ENCODE measurements around the gene IGF2BP2.
"Not testable (repeated sequence)": the region's sequence is repeated elsewhere in the genome, so short reads cannot be mapped to it uniquely, and the experiment has no call there.

The IGF2BP2 gene

DNA sequence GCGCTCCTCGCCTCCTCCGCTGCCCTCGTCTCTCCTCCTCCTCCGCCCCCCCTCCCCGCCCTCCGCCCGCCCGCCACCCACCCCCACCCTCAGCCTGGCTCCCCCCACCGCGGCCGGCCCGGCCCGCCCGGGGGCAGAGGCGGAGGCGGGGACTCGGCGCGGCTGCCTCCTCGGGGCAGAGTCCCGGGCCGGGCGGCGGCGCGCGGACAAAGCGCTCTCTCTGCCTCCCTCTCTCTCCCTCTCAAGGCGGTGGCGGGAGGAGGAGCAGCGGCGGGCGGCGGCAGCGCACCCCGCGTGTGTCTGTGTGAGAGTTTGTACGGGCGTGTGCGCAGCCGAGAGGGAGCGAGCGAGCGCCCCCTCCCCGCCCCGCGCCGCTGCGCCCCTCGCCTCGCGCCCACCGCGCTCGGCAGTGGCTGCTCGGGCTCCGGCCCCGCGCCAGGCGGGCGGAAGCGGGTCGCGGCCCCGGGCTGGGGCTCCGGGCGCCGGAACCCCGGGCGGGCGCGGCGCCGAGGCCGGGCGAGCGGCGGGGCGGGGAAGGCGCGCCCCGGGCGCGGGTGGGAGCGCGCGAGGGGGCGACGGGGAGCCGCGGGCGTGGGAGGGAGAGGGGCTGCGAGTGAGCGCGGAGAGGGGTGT lies at the start of gene IGF2BP2:
TSS of gene IGF2BP2 (minus strand) at position 37 of the 633 bp plus-strand sequence. CDS start 82 bp downstream, outside the sequence.
- peak; percentile 79 for DNase-seq (ENCODE audit: low spot score)

DNA sequence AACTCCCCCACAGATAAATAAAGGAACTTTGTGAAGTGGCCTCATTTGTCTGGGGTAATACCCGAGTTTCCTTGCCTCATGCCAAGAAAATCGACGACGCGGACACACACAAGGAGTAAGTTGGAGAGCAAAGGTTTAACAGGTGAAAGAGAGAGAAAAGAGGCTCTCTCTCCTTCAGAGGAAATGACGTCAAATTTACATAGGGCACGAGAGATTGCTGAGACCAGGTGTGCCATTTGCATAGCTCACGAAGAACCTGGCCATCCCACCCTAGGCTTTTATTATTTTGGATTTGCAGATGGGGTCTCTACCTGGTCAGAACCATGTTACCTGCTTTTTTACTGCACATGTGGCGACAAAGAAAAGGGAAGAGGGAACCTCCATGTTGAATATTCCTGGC lies 49.3 kb upstream of the IGF2BP2 start:
- no peak for DNase-seq (ENCODE audit: low spot score)

DNA sequence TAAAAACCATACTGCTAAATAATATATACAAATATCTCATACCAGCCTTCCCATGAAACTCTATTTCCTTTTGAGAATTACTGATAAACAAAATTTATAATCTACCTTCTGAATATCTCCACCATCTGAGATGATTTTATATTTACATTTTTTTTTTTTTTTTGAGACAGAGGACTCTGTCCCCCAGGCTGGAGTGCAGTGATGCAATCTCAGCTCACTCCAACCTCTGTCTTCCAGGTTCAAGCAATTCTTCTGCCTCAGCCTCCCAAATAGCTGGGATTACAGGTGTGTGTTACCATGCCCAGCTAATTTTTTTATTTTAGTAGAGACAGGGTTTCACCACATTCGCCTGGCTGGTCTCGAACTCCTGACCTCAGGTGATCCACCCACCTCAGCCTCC lies 42.8 kb upstream of the IGF2BP2 start:
- DNase-seq (ENCODE audit: low spot score): no peak

DNA sequence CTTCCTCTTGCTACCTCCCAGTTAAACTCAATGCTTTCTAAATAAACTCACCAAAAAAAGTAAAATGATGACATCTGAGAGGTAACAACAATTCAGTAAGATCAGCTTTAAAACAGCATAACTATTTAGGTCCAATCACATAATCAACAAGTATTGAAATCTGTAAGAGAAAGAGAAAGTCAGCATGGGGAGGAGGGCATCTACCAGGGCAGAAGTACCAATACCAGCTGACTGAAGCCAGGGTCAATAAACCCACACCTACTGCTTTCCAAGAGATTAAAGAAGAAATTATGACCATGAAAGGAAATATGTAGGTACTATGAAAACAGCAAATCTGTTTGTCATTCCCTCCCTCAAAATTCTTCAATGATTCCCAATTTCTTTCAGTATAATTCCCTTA lies 42.2 kb upstream of the IGF2BP2 start:
- no peak for DNase-seq (ENCODE audit: low spot score)

DNA sequence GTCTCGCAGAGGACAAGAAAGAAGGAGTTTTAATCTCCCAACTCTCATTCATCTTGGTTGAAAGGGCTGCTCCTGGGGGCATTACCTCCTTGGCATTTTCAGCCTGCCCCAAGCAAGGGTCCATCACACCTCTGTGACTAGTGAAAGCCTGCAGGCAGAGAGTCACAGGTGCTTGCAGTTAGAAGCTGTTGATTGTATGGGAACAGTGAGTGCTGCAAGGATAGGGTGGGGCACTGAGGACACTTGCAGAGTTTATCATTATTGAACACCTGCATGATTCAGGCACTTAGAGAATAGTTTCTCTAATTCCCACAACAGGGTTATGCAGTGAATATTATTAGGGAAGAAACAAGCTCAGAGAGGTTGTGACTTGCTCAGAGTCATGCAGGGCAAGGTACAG lies 41.7 kb upstream of the IGF2BP2 start:
- DNase-seq (ENCODE audit: low spot score): no peak

DNA sequence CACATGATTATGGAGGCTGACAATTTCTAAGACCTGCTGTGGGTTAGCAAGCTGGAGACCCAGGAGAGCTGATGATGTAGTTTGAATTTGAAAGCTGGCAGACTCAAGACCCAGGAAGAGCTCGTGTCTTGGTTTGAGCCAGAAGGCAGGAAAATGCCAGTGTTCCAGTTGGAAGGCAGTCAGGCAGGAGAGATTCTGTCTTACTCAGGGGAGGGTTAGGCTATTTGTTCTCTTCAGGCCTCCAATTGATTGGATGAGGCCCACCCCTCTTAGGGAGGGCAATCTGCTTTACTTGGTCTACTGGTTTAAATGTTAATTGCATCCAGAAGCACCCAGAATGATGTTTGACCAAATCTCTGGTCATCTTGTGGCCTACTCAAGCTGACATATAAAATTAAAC lies 40.4 kb upstream of the IGF2BP2 start:
- no peak for DNase-seq (ENCODE audit: low spot score)

DNA sequence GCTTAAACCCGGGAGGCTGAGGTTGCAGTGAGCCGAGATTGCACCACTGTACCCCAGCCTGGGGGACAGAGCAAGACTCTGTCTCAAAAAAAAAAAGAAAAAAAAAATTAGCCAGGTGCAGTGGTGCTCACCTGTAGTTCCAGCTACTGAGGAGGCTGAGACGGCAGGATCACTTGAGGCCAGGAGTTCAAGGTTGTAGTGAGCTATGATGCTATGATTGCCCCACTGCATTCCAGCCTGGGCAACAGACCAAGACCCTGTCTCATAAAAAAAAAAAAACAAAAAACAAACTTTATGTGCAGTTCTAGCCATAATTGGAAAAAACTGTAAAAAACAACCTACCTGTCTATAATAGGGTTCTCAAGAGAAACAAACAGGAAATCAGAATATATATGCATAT lies 39.9 kb upstream of the IGF2BP2 start:
- no peak for DNase-seq (ENCODE audit: low spot score)

DNA sequence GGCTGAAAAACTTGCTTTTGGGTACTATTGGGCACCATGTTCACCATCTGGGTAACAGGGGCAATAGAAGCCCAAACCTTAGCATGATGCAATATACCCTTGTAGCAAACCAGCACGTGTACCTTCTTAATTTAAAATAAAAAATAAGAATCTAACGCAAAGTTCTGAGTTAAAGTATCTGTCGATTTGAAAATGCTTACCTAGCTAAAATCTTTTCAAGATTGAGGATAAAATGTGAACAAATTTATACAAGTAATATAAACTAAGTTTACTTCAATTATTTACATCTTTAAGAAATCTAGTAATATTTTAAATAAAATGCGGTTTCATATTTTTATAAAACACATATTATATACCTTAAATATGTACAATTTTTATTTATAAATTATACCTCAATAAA lies 38.1 kb upstream of the IGF2BP2 start:
- no peak for DNase-seq (ENCODE audit: low spot score)

DNA sequence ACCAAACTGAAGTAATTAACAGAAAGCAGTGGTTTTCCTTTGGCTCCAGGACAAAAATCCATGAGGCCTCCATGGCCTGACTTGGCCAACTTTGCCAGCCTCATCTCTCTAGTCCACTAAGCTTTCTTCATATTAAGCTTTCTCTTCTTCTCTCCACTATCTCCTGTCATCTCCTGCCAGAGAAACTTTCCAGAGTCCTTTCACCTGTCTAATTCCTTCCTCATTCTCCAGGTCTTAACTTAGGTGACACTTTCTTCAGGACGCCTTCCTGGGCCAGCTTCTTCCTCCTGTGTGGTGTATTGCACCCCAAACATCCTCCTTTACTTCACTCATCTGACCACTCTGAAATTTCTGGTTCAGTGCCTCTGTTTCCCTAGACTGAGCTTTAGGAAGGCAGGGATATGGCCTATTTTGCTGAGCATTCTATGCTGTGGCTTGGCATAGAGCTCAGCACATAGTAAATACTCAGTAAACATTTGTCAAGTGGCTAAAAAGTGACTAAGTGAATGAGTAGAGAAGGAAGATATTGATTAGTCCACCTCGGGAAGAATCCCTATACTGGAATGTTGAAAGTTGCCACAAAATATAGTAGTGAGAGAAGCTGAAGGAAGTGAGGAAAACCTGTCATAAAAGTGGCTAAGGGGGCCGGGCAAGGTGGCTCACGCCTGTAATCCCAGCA lies 34.6 kb upstream of the IGF2BP2 start:
- DNase-seq (ENCODE audit: low spot score): no peak

DNA sequence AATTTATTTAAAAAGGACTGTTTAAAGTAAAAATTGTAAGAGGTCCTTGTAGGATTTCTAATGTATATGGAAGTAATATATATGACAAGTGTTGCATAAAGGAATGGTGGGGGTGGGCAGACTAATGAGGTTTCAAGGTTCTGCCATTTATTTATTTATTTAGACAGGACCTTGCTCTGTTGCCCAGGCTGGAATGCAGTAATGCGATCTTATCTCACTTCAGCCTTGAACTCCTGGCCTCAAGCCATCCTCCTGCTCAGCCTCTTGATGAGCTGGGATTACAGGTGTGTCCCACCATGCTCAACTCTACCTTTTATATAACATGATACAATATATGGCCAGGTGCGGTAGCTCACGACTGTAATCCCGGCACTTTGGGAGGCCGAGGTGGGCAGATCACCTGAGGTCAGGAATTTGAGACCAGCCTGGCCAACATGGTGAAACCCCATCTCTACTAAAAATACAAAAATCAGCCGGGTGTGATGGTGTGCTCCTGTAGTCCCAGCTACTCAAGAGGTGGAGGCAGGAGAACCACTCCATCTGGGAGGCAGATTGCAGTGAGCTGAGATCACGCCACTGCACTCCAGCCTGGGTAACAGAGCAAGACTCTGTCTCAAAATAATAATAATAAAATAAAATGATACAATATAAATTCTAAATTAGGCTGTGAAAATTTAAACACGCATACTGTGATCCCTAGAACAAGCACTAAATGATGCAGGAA lies 33.8 kb upstream of the IGF2BP2 start:
- DNase-seq (ENCODE audit: low spot score): no peak

DNA sequence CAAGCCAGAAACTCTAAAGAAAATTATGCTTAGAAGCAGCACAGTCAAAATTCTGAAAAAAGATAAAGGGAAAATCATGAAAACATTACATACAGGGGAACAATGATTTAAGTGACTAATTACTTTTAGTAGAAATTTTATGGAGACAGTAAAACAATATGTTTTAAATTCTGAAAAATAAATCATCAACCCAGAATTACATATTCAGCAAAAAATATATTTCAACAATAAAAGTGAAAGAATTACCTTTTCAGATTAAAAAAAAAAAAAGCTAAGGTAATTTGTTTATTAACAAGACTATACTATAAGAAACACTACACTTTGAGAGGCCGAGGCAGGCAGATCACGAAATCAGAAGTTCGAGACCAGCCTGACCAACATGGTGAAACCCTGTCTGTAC lies 32.4 kb upstream of the IGF2BP2 start:
- no peak for DNase-seq (ENCODE audit: low spot score)

DNA sequence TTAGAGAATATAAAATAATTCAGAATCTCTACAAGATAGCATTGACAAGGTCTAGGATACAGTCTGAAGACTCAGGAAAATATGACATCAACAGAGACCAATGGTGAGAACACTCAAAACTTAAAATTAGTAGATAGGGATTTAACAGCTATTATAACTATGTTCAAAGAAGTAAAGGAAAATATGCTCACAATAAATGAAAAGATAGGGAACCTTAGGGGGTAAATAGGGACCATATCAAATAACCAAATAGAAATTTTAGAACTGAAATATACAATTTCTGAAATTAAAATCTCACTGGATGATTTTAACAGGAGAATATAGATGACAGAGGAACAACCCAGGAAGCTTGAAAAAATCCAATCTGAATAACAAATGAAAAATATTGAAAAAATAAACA lies 31.8 kb upstream of the IGF2BP2 start:
- no peak for DNase-seq (ENCODE audit: low spot score)

DNA sequence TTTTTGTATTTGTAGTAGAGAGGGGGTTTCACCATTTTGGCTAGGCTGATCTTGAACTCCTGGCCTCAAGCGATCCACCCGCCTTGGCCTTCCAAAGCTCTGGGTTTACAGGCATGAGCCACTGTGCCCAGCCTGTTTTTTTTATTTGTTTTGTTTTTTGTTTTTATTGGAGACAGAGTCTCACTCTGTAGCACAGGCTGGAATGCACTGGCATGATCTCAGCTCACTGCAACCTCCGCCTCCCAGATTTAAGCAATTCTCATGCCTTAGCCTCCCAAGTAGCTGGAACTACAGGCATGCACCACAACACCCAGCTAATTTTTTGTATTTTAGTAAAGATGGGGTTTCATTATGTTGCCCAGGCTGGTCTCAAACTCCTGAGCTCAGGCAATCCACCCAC lies 28.9 kb upstream of the IGF2BP2 start:
- DNase-seq (ENCODE audit: low spot score): not testable (repeated sequence)

DNA sequence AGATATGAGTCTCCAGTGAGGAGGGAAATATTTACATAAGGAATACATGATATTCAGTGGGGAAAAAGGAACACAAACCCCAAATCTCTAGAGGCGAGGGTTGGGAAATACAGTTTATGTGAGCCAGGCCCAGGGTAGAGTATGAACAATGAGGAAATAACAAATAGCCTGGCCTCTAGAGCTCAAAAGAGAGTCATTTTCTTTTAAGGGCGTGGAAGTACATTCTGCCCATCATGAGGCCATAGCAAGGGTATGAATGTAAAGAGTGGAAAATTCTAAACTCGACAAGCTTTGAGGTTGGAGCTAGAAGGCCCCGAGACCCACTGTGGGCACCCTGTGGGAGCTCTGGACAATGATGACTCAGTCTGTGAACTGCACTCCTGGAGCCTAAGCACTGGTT lies 27.8 kb upstream of the IGF2BP2 start:
- no peak for DNase-seq (ENCODE audit: low spot score)

DNA sequence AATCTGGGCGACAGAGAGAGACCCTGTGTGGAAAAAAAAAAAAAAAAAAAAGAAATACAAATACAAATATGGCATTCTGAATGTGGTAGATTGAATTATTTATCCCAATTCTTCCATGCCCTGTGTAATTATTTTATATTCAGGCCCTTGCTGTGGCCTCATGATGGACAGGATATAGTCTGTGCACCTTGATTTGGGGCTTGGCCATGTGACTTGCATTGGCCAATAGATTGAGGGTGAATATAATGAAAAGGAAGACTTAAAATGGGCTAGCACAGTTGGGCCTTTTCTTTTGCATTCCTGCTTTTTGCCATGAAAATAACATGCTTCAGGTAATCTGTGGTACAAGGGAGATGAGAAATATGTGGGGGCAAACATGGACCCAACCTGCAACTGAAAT lies 27.1 kb upstream of the IGF2BP2 start:
- no peak for DNase-seq (ENCODE audit: low spot score)

DNA sequence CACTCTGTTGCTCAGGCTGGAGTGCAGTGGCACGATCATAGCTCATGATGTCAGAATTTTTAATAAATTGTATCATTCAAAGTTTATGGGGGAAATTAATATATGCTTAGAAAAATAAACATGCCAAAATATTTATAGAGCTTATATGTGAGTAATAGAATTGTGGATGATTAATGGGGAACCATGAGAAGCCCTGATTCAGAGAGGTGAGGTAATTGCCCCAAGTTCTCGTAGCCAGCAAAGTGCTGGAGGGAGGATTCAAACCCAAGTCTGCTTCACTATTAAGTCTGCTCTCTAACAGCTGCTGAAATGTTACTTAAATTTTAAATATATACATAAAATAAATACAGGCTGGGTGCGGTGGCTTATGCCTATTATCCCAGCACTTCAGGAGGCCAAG lies 26.2 kb upstream of the IGF2BP2 start:
- no peak for DNase-seq (ENCODE audit: low spot score)

DNA sequence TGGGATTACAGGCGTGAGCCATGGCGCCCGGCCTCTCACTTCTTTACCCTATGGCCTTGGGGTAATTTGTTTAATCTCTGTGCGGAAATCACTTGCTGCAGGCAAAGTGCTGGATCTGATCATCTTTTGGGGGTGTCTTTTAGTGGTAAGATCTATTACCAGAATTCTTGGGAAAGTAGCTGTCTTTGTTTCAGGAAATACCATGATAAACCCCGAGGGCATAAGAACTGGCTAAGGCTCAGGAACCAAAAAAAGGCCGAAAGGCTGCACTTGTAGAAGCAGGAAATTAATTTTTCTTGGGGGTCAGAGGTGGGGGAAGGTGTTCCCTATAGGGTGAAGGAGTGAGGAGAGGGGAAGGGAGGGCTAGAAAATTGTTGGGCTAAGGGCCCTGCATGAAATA lies 22.7 kb upstream of the IGF2BP2 start:
- DNase-seq (ENCODE audit: low spot score): no peak

DNA sequence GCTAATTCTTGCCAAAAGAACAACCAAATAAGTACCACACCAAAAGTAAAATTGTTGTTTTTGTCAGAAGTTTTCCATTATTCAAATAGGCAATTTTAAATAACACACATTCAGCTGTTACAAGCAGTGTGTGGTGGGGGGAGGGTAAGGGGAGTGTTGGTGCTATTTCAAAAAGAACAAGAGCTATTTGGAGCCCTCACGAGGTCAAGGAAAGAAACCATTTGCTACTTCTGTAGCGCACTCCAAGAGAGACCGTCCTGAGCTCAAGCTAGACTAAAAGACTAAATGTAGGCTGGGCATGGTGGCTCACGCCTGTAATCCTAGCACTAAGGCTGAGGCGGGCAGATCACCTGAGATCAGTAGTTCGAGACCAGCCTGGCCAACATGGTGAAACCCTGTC lies 21.2 kb upstream of the IGF2BP2 start:
- DNase-seq (ENCODE audit: low spot score): no peak

DNA sequence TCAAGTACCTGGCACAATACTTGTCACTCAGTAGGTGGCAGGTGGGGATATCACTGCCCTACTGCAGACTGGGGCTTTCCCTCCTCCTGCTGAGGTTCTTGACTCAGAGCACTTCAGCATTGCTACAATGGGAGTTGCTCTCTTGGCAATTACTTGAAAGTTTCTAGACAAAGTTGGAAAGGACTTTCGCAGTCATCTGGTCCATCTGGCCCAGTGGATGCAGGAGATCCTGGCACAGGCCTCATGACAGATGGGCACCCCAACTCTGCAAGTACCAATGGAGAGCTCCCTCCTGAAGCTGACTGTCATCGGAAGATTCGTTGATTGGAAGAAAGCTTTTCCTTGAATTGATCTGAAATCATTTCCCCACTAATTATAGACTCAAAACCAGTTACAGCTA lies 19.2 kb upstream of the IGF2BP2 start:
- no peak for DNase-seq (ENCODE audit: low spot score)

DNA sequence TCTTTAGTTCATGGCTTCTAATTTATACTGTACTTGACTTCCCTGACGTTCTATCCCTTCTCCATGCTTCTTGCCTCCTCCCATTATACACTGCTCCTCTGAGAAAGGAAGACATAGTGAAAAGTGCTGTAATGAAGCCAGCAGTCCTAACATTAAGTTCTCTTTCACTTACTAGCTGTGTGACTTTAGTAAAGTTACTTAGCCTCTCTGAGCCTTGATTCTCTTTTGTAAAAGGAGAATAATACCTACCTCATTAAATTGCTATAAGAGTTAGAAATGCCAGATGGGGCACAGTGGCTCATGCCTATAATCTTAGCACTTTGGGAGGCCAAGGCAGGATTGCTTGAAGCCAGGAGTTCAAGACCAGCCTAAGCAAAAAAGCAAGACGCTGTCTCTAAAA lies 18.8 kb upstream of the IGF2BP2 start:
- DNase-seq (ENCODE audit: low spot score): no peak

DNA sequence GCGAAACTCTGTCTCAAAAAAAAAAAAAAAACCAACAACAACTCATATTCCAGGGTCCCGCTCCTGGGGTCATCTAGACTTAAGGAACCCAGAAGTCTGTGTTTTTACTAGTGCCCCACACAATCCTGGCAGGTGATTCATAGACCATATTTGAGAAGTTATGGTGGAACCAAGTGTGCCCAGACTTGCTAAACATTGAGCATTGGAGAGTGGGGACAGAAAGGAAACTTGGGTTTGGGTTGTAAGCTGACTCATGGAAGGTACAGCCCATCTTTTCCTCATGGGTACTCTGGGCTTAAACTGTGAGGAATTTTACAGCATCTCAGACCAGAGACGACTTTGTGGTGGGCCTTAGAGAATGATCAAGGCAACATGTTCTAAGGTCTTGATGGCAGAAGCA lies 18.3 kb upstream of the IGF2BP2 start:
- no peak for DNase-seq (ENCODE audit: low spot score)

DNA sequence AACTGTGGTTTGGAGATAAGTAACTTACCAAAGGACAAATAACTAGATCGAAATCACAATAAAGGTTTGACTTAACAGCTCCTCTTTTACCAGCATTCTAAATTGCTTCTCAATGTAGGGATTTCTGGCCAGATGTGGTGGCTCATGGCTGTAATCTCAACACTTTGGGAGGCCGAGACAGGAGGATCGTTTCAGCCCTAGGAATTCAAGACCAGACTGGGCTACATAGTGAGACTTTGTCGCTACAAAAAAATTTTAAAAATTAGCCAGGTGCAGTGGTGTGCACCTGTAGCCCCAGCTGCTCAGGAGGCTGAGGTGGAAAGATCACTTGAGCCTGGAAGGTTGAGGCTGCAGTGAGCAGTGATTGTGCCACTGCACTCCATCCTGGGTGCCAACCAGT lies 17.4 kb upstream of the IGF2BP2 start:
- no peak for DNase-seq (ENCODE audit: low spot score)

DNA sequence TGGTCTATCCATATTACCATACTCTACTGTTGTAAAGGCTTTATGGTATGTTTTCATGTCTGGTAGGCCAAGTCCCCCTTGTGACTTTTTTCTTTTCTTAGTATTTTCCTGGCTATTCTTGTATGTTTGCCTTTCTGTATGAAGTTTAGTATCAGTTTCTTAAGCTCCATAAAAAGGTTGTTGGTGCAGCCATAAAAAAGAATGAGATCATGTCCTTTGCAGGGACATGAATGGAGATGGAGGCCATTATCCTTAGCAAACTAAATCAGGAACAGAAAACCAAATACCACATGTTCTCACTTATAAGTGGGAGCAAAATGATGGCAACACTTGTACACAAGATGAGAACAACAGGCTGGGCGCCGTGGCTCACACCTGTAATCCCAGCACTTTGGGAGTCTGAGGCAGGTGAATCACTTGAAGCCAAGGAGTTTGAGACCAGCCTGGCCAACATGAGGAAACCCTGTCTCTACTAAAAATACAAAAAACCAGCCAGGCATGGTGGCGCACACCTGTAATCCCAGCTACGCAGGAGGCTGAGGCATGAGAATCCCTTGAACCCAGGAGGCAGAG lies 13.7 kb upstream of the IGF2BP2 start:
- not testable (repeated sequence) for DNase-seq (ENCODE audit: low spot score)
